Prostate gland (tissue), 2 donors: ENCODE results near the gene TRAF2. TPM values are rescaled to one million over a fixed set of nuclear protein-coding genes. Genes with fewer than 3 reads are reported as not detected.

Experiments used
- DNase-seq: peaks from one replicate; pipeline ENCODE4 v3.0.0-alpha.2; 2019; ENCODE audit warnings: low spot score
- H3K27ac ChIP-seq, 2 donors: fragments of 200-600 bp; sonication (generic); 2 replicates each; pipeline ENCODE4 v1.5.1; 2017 to 2019
- H3K27me3 ChIP-seq: fragments of 200-600 bp; sonication (generic); replicated peaks from 2 replicates; pipeline ENCODE4 v1.5.1; 2019; ENCODE audit not compliant: insufficient read depth
- H3K36me3 ChIP-seq, 2 donors: fragments of 200-600 bp; sonication (generic); 1 replicate in 1 of 2; 2 replicates in 1 of 2; pipeline versions ENCODE4 v1.5.1 to v1.8.1; 2017 to 2019
- H3K4me1 ChIP-seq: fragments of 200-600 bp; sonication (generic); replicated peaks from 2 replicates; pipeline ENCODE4 v1.5.1; 2019
- H3K4me3 ChIP-seq, 2 donors: fragments of 200-600 bp; sonication (generic); 2 replicates each; pipeline ENCODE4 v1.5.1; 2017 to 2019
- H3K9me3 ChIP-seq: fragments of 200-600 bp; sonication (generic); 2 replicates; pipeline ENCODE4 v1.5.1; 2017
- POLR2A ChIP-seq: fragments of 450-650 bp; IDR thresholded peaks from one replicate; pipeline ENCODE4 v1.6.1; 2016; ENCODE audit warnings: antibody characterized with exemption, mild to moderate bottlenecking
- POLR2AphosphoS5 ChIP-seq: sonication (generic); formaldehyde crosslinking; IDR thresholded peaks from one replicate; pipeline ENCODE4 v1.6.1; 2017; ENCODE audit warnings: antibody characterized with exemption
- WGBS: methylation state at CpG from one replicate; pipeline ENCODE4 v1.1.5; 2018; 5-methylcytosine and 5-hydroxymethylcytosine counted together
- intact Hi-C: fragments of 100-400 bp; cut with DNase I; formaldehyde crosslinking; loops from one replicate; pipeline ENCODE4 v1.14.2; 2022
- total RNA-seq, 2 donors: library from RNA; depleted of rRNA; stranded (reverse); fragments of >200 nt; gene quantifications; one replicate each; pipeline ENCODE4 v1.1.0, GENCODE V29; 2016
- TF ChIP-seq, protein P1 (sequence below), 4 experiments: fragments of 200-600 bp in 2 of 4; fragments of 450-650 bp in 2 of 4; sonication (generic) in 2 of 4; IDR thresholded peaks; 1 replicate in 3 of 4; 2 replicates in 1 of 4; pipeline ENCODE4 v1.5.1; 2016 to 2019; ENCODE audit warnings: antibody characterized with exemption in 4 of 4, mild to moderate bottlenecking in 2 of 4, moderate library complexity in 2 of 4

The TRAF2 gene
- total RNA-seq, 2 donors from 2014 or later = 23.6 to 24.2 TPM

GRCh38 chr9:136949817-136950655 is 63.7 kb downstream of the TRAF2 start:
- intact Hi-C loops = loop anchor here (5.0 kb wide), 2 partner anchors 82 to 158 kb away; partner anchors contain the start of genes FUT7 and TMEM141
- H3K4me3 ChIP-seq = peak overlapping the region; percentile 58 to 61
- no peaks in the 10 kb centered on the region for H3K36me3 ChIP-seq
- DNase-seq = peak; percentile 95
- no peaks in the 10 kb centered on the region for H3K4me1 ChIP-seq
- H3K9me3 ChIP-seq = no peaks in the 10 kb centered on the region
- WGBS = 3% methylated on average over 53 of the region's 63 CpGs
- no peaks in the 10 kb centered on the region for H3K27me3 ChIP-seq
- peak overlapping the region; percentile 83 to 86 for H3K27ac ChIP-seq
- TF ChIP-seq, protein P1, sequence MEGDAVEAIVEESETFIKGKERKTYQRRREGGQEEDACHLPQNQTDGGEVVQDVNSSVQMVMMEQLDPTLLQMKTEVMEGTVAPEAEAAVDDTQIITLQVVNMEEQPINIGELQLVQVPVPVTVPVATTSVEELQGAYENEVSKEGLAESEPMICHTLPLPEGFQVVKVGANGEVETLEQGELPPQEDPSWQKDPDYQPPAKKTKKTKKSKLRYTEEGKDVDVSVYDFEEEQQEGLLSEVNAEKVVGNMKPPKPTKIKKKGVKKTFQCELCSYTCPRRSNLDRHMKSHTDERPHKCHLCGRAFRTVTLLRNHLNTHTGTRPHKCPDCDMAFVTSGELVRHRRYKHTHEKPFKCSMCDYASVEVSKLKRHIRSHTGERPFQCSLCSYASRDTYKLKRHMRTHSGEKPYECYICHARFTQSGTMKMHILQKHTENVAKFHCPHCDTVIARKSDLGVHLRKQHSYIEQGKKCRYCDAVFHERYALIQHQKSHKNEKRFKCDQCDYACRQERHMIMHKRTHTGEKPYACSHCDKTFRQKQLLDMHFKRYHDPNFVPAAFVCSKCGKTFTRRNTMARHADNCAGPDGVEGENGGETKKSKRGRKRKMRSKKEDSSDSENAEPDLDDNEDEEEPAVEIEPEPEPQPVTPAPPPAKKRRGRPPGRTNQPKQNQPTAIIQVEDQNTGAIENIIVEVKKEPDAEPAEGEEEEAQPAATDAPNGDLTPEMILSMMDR (IDR thresholded peaks at IDR 0.05) = peak in 3 of 4 experiments; percentile 10 to 55 (median 55)
- TF ChIP-seq POLR2A = peak; percentile 86
- TF ChIP-seq POLR2AphosphoS5 = peak; percentile 88

DNA sequence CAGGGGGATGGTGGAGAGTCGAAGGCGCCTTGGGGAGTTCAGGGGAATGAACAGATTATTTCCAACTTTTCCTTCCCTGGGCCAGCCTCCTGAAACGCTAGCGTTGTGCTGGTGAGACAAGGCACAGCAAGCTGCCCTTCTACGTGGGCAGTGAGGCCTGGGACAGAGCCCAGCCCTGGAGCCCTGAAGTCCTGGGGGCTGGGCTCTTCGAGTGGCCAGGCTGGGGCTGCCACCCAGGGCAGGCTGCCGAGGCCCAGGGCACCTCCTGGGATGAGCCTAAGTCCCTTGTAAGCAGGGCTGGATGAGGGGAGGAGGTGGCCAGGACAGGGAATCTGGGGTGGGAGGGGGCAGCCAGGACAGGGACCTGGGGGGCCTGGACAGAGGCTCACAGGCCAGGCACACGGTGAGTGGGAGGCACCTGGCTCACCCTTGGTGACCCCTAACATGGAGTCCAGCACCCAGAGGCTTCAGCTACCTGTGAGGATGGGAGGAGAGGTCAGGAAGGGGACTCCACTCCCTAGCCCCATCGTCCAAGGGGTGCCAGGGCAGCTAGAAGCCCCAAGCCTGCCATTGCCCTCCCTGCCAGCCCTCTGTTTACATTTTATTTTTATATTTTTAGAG is 64.5 kb downstream of the TRAF2 start:
- H3K9me3 ChIP-seq = no peaks in the 10 kb centered on the region
- H3K27me3 ChIP-seq = no peaks in the 10 kb centered on the region
- peak overlapping the region; percentile 83 to 86 for H3K27ac ChIP-seq
- no peaks in the 10 kb centered on the region for H3K36me3 ChIP-seq
- TF ChIP-seq POLR2AphosphoS5 (no peak), POLR2A (no peak)
- TF ChIP-seq, protein P1 (IDR thresholded peaks at IDR 0.05) = no peak
- peak overlapping the region; percentile 58 to 61 for H3K4me3 ChIP-seq
- no peak for DNase-seq
- intact Hi-C loops = loop anchor here (5.0 kb wide), 1 partner anchor 82 kb away; the partner anchor contains the start of gene FUT7
- 35% methylated on average over 9 of the region's 9 CpGs for WGBS
- no peaks in the 10 kb centered on the region for H3K4me1 ChIP-seq

- Histone ChIP-seq H3K27me3 (no peaks in the 10 kb centered on the region), H3K9me3 (no peaks in the 10 kb centered on the region), H3K27ac (peak within 1 kb of the TSS in 1 of 2 donors; percentile 83), H3K4me1 (no peaks in the 10 kb centered on the region), H3K36me3 (no peaks in the 10 kb centered on the region), H3K4me3 (no peak within 1 kb of the TSS)
- WGBS = 76% methylated on average over 14 of the region's 14 CpGs
- intact Hi-C loops = loop anchor here (5.0 kb wide), 1 partner anchor 81 kb away; the partner anchor contains the start of gene FUT7
- DNase-seq = no peak
- TF ChIP-seq POLR2AphosphoS5 (no peak), POLR2A (no peak)
- TF ChIP-seq, protein P1 (IDR thresholded peaks at IDR 0.05) = no peak
These were observed 65.4 kb downstream of the TRAF2 start, which contains the start of gene LCN12 for GRCh38 chr9:136951541-136952320. LCN12 (plus strand) TSS chr9:136952273; CDS start chr9:136952328, 55 bp downstream.

GRCh38 chr9:136952321-136952850 is 66.1 kb downstream of the TRAF2 start:
- Histone ChIP-seq H3K27me3 (no peaks in the 10 kb centered on the region), H3K4me3 (no peak overlapping the region), H3K36me3 (no peaks in the 10 kb centered on the region), H3K27ac (no peak overlapping the region), H3K9me3 (no peaks in the 10 kb centered on the region), H3K4me1 (no peaks in the 10 kb centered on the region)
- intact Hi-C loops = loop anchor here (5.0 kb wide), 1 partner anchor 80 kb away; the partner anchor contains the start of gene FUT7
- DNase-seq = no peak
- 37% methylated on average over 7 of the region's 15 CpGs for WGBS
- no peak for TF ChIP-seq POLR2A
- TF ChIP-seq, protein P1 (IDR thresholded peaks at IDR 0.05) = no peak
- TF ChIP-seq POLR2AphosphoS5 = no peak
